ENCODE data around the gene MTHFD1L. TPM values are rescaled to one million over a fixed set of nuclear protein-coding genes. Genes with fewer than 3 reads are reported as not detected.
A peak's percentile ranks its signal among the peaks of the same experiment; 100 is the strongest.

MTHFD1L gene
- total and polyA plus RNA-seq, 2 experiments from 2014 or later, result 18.2 to 37.9 TPM

DNA sequence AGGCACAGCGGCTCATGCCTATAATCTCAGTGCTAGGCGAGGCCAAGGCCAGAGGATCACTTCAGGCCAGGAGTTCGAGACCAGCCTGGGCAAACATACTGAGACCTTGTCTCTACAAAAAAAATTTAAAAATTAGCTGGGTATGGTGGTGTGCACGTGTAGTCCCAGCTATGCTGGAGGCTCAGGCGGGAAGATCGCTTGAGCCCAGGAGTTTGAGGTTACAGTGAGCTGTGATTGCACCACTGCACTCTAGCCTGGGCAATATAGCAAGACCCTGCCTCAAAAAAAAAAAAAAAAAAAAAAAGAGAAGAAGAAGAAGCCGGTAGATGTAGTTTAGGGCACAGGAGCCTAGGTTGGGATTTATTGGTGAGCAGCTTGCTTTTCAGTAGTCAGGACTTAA is 20.7 kb downstream of the MTHFD1L start:
- Histone ChIP-seq H3K27me3 (no peaks in the 10 kb centered on the region), H3K27ac (no peak overlapping the region), H3K36me3 (peaks cover 14% of the 10 kb centered on the region), H3K4me3 (no peak overlapping the region), H3K4me1 (ENCODE audit: low read depth) (peaks cover 17% of the 10 kb centered on the region), H3K9me3 (ENCODE audit: low read depth) (no peaks in the 10 kb centered on the region)
- TF ChIP-seq CTCF (IDR thresholded peaks at IDR 0.05; ENCODE audit: low read depth, low read length), result no peak
- no peak for DNase-seq (ENCODE audit: low read depth in 1 of 2, low spot score in 1 of 2)

DNA sequence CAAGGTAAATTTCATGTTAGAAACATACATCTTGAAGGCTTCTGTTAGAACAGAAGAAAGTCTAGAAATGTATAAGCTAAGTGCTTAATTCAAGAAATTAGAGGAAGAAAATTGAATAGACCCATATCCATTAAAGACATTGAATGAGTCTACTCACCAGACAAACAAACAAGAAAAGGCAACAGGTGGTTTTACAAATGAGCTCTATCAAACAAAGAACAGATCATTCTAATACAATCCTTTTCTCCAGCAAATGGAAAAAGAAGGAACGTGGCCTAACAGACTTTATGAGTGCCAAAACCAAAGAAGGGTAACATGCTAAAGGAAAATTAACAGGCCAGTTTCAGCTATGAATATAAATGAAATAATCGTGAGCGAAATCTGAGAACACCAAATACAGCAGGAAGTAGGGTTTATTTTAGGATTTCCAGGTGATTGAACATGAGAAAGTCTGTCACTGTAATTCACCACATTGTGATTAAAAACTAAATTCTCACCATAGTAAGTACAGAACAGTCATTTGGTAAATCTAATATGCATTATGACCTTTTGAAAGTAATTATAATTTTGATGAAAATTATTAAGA is 22.6 kb downstream of the MTHFD1L start:
- H3K9me3 ChIP-seq (ENCODE audit: low read depth), result no peaks in the 10 kb centered on the region
- TF ChIP-seq CTCF (IDR thresholded peaks at IDR 0.05; ENCODE audit: low read depth, low read length), result no peak
- no peak overlapping the region for H3K27ac ChIP-seq
- H3K4me1 ChIP-seq (ENCODE audit: low read depth), result peaks cover under 1% of the 10 kb centered on the region
- H3K27me3 ChIP-seq, result no peaks in the 10 kb centered on the region
- DNase-seq (ENCODE audit: low read depth in 1 of 2, low spot score in 1 of 2), result no peak
- no peak overlapping the region for H3K4me3 ChIP-seq
- peaks cover 14% of the 10 kb centered on the region for H3K36me3 ChIP-seq

DNA sequence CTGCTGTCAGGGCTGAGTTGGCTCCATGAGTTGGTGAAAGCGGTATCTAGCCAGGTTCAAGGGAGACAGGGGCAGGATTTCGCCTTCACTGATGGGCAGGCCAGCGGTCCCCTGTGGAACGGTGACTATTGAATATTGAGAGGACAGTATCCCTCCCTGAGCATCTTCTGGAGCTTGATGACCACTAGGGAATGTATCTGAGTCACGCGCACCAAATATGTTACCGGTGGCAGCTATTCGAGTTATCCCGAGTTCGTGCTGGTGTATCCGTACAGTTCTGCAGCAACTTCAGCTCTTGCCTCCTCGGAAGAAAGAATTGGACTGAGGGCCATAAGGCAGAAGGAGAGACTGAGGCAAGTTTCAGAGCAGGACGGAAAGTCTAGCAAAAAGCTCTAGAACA is 24.8 kb downstream of the MTHFD1L start:
- Histone ChIP-seq H3K4me3 (no peak overlapping the region), H3K9me3 (ENCODE audit: low read depth) (no peaks in the 10 kb centered on the region), H3K36me3 (peaks cover 13% of the 10 kb centered on the region), H3K27ac (no peak overlapping the region), H3K27me3 (no peaks in the 10 kb centered on the region), H3K4me1 (ENCODE audit: low read depth) (peaks cover 6% of the 10 kb centered on the region)
- DNase-seq (ENCODE audit: low read depth in 1 of 2, low spot score in 1 of 2), result no peak
- no peak for TF ChIP-seq CTCF (IDR thresholded peaks at IDR 0.05; ENCODE audit: low read depth, low read length)

DNA sequence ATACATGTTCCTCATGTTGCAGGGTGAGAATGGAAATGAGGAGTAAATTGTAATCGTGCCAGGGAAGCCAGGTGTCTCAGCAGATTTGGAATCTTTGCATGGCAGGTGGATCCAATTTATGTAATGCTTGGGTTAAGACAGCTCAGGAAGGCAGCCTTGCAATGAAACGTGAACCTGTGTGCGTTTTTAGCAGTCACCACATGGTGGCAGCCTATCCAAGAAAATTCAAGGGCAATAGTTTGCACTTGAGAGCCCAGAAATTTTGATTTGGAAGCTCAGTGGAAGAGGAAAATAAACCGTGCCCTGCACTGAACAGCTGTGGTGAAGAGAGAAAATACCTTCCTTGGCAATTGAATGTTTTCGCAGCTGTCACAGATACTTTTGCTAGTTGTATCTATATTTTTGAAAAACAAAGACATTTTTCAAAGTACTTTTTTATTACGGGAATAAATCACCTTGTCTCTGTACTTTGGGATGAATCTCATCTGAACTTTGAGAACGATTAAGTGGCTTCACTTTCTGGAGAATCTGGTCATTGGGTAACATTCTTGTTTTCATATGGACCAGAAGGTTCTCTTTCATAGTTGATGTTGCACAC is 26.5 kb downstream of the MTHFD1L start:
- TF ChIP-seq CTCF (IDR thresholded peaks at IDR 0.05; ENCODE audit: low read depth, low read length), result peak; percentile 83
- Histone ChIP-seq H3K9me3 (ENCODE audit: low read depth) (no peaks in the 10 kb centered on the region), H3K36me3 (peaks cover 7% of the 10 kb centered on the region), H3K27ac (no peak overlapping the region), H3K27me3 (no peaks in the 10 kb centered on the region), H3K4me3 (no peak overlapping the region), H3K4me1 (ENCODE audit: low read depth) (peaks cover 6% of the 10 kb centered on the region)
- DNase-seq (ENCODE audit: low read depth in 1 of 2, low spot score in 1 of 2), result peak; percentile 77 to 87

GRCh38 chr6:150894191-150894744 is 28.8 kb downstream of the MTHFD1L start:
- Histone ChIP-seq H3K36me3 (peaks cover 4% of the 10 kb centered on the region), H3K4me1 (ENCODE audit: low read depth) (peaks cover 6% of the 10 kb centered on the region), H3K9me3 (ENCODE audit: low read depth) (no peaks in the 10 kb centered on the region), H3K27me3 (no peaks in the 10 kb centered on the region), H3K4me3 (no peak overlapping the region), H3K27ac (no peak overlapping the region)
- no peak for DNase-seq (ENCODE audit: low read depth in 1 of 2, low spot score in 1 of 2)
- no peak for TF ChIP-seq CTCF (IDR thresholded peaks at IDR 0.05; ENCODE audit: low read depth, low read length)

Measured in cardiac muscle cell (in vitro differentiated cells and primary cell).